Stimulated activated CD8-positive, alpha-beta memory T cell treated with anti-CD3 and anti-CD28 coated beads, Interleukin-4, amount 100 ng/mL, for 48 hours (primary cell): ENCODE data around the gene SIM1.

Source experiments
- DNase-seq: peaks from one replicate; pipeline ENCODE4 v3.0.0-alpha.2; 2020

SIM1 gene

DNA sequence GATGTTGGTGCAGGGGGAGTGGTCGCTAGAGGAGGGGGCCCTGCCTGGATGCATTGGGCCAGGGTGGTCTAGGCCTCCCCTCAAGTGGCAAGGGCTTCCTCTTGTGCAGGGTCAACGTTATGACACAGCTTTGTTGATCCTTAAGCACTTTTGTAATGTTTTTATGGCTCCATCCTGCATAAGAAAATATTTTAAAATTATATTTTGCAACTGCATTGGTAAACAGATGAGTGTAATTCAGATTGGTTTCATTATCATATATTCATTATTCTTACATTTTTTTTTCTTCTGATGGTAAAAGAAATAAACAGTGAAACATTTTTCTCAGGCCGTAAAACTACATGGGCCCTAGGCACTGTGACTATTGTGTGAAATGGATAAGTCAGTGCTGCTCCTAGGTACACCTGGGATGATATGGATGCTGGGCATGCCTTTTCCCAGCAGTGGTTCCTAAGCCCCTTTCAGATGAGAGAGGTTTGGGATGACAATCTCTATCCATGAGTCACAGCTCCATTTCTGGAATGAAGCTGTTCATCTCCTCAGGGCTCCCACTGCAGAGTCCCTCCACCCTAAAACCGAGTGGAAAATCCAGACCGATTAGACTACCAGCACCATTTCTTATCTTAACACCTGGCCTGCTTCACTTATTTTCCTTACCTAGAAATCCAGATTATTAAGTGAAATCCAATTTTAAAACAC lies 5.8 kb upstream of the SIM1 start:
- no peak for DNase-seq

DNA sequence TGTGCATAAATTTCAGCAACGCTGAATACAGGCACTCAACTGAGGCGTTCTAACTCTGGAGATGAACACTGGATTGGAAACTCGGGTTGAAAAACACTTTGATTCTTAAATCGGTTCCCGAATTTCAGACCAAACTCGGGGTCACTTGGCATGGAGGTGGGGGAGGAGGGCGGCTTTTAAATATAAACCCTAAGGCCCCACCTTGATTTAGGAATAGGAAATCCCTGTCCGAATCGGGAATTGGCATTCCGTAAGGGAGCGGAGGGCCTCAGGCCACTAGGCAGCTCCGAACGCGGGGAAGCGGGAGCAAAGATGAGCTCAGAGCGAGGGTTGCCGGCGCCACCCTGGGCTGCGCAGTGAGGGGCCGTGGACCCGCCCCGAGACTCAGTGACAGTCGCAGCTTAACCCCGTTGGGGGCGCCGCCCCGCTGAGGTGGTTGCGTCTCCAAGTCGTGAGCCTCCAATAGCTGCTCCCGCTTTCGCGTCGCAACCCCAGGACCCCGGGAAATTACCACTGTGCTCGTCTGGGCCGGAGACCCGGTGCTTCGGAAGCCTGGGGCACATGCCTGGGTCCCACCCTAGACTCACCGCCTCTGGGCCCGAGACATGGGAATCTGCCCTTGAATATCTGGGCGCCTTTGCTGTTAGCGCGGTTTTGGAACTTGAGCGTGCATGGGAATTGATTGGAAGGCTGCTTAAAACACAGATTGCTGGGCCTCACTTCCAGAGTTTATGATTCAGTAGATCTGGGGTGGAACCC lies 4.6 kb upstream of the SIM1 start:
- no peak for DNase-seq

DNA sequence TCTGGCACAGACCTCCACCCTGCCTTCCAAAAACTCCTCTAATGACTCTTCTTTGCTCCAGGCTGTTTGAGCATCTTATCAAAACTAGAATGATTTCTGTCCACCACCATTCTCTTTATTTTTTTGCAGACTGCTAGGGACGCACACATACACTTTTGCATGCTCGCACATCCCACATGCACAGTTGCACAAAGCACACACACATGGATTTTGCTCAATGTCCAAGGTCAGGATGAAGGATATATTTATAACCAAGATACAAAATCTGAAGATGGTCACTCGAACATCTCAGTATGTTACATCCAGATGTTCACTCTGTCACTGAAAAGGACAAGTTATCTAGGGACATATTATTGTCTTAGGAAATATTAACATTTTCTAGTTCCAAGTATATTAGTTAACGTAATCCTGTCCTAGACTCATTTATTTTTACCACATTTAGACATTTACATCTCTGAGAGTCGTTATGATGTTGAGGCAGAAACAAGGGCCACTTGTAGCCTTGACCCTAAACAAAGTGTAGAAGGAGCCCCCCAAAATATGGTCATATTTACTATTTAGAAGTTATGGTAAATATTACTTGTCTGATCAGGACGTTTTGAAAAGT lies 3.4 kb upstream of the SIM1 start:
- DNase-seq, result no peak

DNA sequence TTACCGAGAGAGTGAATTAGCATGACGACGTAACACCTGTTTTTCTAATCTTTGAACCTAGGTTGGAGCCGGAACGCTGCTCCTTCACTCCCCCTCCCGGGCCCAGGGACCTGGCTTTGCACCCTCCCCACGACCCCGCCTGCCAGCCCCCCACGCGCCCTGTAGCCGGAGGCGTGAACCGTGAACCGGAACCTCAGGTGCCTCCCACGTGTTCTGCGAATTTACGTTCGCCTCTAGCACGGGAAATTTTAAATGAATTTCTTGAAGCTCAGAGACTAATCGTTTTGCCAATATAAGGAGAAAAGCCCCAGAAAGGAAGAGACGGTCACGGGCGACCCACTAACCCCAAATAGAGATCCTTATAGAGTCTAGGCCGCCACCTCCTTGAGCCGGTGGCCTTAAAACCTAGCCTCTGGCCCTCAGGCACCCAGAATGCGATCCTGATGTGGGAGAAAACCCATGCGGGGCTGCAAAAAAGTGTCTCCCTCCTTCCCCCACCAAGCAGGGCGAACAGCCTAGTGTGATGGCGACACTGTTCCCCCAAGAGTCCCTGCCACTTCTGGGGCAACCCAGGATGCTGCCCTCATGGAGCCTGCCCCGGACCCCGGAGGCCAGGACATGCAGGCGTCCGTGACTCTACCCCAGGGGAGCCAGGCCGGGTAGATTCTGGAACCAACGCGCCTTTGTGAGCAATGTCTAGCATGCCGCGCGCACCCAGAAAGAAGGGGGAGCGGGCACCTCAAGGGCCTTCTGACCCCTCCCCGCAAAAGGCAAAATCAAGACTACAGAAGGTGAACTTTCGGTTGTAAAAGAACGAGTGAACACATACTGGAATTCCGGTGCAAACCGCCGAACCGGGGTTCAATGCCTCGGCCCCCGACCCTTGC lies 2.7 kb upstream of the SIM1 start:
- DNase-seq, result no peak

DNA sequence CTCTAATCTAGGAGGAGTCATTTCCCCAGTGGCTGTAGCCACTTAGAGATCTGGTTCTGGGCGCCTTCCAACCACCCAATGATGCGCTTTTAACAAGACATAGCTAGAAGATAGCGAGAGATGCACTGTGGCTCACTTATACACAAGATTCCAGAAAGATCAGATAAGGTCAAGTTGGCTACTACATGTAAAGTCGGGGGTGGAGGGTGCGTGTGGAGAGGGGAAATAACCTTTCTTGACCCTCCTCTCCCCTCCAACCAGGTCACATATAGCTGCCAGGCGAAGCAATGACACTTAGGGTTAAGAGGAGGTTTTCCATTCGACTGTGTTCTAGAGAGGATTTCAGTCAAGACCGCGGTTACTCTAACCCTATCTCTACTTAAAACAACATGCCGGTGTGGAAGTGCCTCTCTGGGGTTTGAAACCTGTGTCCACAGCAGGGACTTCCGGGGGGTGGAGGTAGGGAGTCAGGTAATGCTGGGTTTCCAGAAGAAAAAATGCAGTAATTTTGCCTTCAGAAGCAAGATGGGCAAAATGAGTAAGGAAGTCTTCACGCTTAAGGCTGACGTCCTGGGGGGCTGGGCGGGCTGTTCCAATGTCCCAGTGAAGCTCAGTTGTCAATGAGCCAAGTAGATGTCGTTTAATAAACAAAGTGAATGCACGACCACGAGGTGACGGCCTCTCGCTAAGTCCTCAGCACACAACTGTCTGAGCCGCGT lies 1.8 kb upstream of the SIM1 start:
- no peak for DNase-seq

DNA sequence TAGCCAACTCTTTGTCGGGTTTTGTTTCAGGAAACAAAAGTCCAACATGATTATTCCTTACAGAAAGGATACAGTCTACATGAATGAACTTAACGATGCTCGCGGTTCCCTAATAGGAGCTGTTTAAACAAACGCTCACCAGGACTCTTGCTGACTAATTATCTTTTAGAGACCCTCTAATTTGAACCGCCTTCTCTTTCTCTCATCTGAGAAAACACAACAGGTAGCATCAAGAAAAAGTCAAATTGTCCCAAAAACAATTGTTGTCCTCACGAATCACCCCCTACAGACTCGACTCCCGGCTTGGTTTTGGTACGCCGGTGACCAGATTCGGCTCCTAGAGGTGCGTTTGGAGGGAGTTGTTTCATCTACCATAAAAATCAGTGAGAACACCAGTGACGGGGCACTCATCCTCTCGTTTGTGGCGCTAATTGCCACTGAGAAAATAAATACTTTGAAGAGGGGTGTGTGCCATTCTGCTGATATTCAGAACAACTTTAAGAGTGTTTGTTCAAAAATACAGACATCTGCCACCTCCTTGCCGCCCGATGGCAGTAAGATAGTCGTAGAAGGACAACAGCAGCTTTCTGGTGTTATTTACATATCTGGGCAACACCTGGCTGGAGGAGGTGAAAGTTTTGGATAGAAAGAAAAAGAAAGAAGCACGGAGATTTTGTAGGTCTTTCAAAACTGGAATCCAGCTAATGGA lies 1.1 kb upstream of the SIM1 start:
- no peak for DNase-seq

- DNase-seq, result no peak
Observed at GRCh38 chr6:100464162-100464851, 414 bp downstream of the SIM1 start.

- DNase-seq, result no peak
Observed at GRCh38 chr6:100463630-100464161, 1.0 kb downstream of the SIM1 start.

DNA sequence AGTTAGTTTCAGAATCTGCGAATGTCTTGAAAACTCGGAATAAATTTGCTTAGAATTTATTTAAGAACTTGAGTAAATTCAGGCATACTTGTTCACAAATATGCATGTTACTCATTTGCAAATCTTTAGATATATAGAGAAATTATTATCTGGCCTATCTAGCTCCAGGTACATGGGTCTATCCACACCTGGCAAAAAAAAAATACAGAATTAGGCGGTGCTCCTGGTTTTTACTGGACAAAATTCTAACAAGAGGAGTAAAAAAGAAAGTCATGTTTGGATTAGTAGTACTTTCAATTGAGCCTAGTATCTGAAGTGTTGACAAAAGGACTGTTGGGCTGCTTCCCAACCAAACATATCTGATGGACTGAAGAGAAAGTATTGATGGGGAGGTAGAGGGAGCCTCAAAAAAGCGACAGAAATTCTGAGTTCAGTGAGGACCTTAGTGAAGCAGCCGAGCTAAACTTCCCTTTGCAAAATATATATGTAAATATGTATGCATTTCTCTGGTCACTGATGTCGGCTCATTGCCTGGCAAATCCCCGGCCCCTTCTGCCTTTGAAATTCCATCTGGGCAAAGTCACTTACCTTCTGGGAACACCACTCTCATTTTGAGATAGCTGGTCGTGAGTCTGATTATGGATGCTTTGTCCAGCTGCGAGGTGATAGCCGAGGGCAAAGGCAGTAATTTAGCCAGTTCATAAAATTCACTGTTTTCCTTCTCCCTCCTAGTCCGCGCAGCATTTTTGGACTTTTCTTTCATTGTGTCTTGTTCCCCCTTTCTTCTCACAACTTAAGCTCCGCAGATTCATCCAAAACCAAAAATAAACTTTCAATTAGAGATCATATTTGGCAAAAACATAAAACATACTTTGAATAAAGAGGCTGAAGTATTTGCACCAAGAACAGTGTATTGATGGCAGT lies 1.8 kb downstream of the SIM1 start:
- DNase-seq, result no peak

DNA sequence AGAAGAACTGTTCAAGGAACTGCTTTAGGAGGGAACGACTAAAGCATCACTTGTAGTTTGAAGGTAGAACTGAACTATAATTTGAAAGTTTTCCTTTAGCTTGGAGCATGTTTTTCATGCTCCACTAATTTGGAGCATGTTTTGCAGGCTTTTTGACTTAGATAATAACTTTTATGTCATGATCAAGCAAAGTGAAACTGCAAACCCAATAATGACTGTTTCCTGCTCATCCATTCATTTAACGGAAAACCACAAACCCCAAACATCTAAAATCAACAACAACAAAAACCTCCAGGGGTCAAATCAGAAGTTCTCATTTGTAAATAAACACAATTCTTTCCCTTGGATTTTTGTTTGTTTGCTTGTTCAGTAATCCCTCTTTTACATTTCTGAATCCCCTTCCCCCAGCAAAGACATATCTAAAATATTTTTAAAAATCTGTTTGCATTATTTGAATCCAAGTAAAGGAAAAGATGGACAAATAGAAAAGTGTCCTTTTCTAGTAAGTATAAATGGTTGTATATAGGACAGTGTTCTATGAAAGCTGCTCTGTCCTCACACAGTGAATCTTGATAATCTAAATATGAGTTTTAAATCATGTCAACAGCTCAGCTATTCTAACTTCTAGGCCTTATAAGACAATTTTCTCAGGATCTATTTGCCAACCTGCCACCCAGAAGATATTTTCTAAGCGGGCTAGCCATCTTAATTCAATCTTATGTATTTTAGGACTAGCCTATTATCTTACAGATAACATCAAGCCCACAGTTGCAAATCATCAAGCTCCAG lies 2.6 kb downstream of the SIM1 start:
- DNase-seq, result no peak

- no peak for DNase-seq
Observed at GRCh38 chr6:100461278-100461916, 3.3 kb downstream of the SIM1 start.

DNA sequence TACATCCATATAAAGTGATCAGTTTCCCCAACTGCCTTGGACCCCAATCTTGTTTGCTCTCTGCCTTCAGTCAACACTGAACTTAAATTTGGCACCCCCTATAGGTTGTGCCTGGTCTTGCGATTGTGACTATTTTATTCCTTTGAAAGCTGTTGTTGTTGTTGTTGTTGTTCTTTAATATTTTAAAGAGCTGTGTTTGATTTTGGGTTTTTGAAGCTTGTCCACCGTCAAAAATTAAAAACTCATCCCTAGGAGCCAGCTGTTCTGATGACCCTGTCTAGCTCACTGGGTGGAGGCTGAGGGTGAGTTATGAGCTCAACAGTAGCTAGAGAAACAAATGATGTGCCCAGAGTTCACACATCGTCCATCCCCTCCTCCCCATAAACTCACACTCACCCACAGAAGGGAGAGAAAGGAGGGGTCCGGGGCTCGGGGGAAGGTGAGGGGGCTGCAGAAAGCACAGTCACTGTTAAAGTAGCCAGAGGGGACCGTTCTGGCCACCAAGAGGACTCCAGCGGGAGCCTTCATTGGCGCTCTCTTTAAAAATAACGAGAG lies 4.0 kb downstream of the SIM1 start:
- DNase-seq, result no peak

GRCh38 chr6:100459592-100460184 lies 5.0 kb downstream of the SIM1 start:
- no peak for DNase-seq

DNA sequence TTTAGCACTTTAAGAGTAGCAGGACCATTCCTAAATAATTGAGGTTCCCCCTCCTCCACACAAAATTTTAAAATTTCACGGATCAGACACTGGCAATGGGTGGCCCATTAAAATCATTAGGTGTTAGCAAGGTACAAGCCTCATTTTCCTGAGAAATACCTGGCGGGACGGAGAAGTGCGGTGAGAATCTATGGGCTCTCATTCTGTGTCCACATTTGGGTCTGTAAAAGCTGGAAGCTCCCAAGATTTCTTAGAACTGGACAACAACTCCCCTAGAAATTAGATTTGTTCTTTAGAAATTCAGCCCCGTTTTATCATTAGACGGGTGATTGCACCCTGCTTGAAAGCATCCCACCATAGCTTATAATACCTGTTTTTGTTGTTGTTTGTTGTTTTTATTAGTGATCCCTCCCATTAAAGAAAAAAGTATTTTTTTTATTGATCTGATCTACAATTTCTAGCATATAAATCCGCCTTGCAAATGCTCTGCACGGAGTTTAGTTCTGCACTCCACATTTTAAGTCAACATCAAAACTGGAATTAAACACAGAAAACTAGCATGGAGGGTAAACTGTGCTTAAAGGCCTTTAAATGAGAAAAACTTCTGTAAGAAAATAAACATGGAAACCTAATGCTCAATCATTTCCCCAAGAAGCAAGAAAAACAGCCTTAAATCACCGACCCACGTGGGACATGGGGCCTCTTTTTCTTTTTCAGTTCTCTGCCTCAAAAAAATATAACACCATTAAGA lies 5.7 kb downstream of the SIM1 start:
- no peak for DNase-seq

DNA sequence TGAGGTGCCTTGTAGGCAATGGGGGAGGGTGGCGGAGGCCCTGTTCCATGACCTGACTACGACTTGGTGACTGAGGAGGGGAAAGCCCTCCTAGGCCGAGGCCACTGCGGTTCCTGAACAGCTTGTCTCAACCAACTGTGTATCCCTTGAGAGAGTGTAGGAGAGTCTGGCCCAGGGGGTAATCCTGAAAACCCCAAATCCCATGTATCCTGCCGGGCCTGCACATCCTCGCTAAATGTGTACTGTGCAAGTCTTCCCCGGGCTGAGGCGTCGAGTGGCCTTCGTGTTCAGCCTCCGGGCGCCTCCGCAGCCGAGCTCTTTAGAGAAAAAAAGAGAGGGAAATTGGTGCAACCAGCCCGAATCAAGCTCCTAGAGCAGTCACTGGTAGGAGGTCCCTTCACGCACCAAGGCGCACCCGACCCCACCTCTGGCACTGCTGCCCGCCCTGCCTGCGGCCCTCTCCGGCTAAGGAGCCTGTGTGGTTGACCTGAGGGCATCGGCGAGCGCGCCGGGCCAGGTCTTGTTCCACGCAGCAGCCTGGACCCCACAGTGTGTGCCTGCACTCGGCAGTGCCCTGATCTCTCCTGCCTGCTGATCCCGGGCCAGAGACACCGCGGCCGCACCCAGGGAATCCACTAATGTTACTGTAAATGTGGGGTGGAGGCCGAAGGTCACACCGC lies 7.3 kb downstream of the SIM1 start:
- DNase-seq, result no peak

DNA sequence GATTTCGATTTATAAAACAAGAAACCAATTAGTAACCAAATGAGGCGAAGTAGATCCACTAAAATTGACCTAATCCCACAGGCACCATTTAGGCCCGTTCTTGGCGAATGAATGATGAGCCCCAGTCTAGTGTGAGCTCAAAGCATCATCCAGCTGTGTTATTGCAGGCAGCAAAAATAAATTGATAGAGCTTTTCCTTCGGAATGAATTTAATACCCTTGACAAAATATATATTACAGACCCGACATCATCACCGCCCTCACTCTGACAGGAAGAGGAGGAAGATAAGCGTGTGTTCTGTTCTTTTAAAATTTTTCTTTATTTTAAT lies 7.8 kb downstream of the SIM1 start:
- DNase-seq, result no peak
